GM21515 (cell line): ENCODE results near the gene CEBPG.

Experiments used
- ATAC-seq: cut with Tn5 transposase; IDR thresholded peaks from one replicate; pipeline ENCODE4 v1.9.1; 2021; ENCODE audit not compliant: unreplicated experiment

Gene CEBPG

DNA sequence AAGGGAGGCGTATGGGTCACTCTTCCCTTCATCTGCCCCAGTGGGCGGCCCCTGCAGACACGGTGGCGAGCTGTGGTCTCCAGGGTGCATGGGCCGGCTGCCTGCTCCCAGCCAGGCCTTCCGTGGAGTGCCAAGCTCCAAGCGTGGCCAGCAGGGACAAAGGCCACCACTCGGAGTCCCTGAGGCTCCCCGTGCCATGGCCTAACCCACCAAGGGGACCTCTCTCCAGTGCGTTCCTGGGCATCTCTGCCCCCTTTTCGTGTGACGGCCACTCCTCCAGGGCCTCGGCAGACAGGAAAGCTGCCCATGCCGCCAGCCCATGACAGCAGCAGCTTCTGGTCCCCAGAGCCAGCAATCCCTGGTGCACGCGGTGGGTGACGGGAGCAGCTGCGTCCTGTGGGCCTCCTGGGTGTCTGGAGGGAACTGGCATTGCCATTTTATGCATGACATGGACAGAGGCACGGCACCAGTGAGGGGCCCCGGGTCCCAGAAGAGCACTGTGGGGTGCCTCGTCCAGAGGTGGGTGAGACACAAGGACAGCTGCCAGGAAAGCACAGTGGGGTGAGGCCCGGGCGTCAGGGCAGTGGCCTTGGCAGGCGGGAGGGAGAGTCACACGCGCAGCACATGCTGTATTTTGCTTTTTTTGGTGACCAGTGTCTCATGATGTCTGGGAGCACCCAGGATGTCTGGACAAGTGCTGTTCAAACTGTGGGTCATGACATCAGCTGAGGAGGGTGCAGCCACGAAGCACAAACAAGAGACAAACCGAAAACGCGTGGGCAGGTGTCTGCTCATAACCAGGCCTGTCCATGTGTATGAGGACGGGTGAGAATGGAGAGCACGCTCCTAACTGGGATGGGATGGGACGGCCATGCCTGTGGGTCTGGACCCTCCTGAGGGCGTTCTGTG lies 32.3 kb downstream of the CEBPG start:
- no peak for ATAC-seq

GRCh38 chr19:33406521-33407139 lies 33.1 kb downstream of the CEBPG start:
- no peak for ATAC-seq

DNA sequence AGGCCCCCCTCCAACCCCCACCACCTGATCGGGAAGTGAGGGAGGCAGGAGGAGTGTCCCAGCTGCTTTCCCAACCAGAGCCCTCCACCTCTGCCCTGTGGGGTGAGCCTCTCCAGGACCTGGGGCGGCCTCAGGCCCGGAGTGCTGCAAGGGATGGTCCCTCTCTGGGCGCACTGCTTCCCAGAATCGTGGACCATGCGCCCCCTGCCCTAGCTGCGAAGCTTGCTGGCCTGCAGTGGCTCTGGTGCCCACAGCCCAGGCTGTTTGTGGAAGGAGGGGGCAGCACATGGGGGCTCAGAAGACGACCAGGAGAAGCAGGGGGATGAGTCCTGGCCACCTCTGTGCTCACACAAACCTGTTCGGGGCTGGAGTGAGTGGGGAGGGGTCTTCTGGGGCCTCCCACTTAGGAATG lies 33.6 kb downstream of the CEBPG start:
- ATAC-seq, result no peak

DNA sequence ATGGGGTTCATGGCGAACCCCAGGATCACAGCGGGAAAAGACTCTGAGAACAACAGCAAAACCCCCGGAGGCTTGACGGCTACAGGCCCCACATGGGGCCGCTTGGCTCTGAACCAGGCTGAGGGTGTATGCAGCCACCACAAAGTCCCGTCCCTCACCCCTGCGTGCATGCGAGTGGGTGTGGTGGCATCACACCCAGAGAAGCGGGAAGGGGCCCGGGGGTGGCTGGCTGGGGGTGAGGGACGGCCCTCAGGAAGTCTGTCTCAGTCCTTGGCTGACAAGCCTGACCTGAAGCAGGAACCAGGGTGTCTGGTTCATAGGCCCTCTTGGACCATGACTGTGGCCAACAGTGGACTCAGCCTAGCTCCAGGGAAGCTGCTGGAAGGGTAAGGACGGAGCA lies 34.2 kb downstream of the CEBPG start:
- ATAC-seq, result no peak

GRCh38 chr19:33408116-33408515 lies 34.6 kb downstream of the CEBPG start:
- ATAC-seq, result no peak

DNA sequence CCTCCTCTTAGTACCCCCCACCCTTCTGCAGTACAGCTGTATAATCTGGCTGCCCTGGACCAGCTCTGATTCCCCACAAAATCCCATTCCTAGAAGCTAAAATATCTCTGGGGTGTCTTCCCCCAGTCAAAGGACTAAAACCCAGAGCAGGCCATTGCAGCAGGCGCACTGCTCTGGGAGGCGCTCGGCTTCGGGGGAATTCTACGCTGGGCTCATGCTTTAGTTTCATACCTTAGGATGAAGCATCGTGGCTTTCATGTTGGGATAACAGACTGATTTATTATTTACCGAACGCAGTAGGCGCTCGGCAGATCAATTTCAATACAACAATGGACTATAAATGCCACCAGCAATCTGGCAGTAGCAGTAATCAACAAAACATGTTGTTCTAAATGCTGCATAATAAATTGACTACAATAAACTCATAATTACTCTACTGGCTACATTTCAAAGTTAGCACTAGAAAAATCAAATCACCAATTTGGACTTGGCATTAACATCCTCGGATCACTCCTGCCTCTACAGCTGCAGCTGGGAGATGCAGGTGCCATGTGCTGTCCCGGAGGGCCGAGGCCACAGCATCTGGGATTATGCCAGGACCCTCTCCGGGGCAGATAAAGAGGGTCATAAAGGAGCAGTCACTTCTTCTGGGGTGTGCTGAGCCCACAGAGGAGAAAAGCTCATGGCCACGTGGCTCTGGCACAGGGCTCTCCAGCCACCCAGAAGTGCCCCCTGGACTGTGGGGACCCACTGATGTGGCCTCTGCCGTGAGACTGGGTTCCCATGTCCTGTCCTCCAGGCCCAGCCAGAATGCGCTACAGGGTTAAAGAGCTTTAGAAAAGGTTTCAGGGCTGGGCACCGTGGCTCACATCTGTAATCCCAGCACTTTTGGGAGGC lies 35.3 kb downstream of the CEBPG start:
- no peak for ATAC-seq

- ATAC-seq, result no peak
These were observed 36.6 kb downstream of the CEBPG start for GRCh38 chr19:33409906-33410685.

DNA sequence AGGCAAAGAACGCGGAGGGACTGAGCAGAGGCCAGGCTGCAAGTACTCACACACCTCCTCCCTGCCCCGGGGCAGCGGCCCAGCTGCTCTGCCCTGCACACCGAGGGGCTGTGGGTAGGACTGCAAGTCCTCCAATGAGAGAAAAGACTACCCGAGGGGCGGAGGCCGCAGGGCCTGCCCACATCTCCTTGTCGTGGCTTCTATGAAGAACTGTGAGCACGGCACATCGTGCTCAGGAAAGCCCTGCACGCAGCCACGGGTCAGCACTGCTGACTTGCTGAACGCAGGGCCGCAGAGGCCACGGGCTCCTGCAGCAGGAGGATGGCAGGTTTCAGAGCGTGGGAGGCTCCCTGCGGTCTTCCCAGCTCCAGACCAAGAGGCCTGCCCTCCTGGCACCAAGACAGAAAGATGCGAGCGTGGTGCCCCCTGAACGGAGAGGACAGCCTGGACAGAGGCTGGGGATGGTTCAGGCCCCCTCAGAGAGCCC lies 37.4 kb downstream of the CEBPG start:
- ATAC-seq, result no peak

GRCh38 chr19:33411621-33412180 lies 38.2 kb downstream of the CEBPG start:
- ATAC-seq, result no peak

DNA sequence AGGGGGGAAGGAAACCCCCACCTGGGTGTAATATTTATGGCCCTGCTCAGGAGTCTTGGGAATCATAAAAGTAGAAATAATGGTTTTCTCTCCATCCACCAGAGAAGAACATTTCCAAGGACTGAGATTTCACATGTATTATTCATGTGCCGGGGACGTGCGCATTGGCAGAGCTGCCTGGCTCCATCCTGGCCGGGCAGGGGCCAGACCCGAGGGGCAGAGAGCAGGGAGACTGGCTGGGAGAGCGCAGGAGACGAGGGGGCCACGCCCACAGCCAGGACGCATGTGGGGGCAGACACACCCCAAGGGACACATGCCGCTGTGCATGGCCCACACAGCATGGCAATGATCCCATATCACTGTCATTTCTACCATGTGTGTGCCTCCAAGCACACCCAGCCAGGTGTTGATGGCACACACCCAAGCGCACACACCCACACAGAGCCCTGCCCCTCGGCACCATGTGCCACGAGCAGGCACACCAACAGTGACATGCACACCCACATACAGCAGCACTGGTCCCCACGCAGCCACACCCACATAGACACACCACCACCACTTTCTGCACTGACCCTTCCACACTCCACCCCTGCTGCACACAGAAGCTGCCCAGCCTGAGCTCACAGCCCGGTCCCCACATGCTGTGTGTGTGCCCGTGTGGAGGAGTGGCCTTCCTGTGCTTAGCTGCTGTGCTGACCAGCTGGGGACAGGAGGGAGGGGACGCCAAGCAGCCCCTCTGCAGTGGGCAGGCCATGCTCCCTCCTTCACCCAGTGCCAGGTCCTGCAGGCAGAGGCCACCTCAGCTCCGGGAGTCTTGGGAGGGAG lies 39.3 kb downstream of the CEBPG start:
- no peak for ATAC-seq

GRCh38 chr19:33413426-33413725 lies 39.9 kb downstream of the CEBPG start:
- no peak for ATAC-seq

DNA sequence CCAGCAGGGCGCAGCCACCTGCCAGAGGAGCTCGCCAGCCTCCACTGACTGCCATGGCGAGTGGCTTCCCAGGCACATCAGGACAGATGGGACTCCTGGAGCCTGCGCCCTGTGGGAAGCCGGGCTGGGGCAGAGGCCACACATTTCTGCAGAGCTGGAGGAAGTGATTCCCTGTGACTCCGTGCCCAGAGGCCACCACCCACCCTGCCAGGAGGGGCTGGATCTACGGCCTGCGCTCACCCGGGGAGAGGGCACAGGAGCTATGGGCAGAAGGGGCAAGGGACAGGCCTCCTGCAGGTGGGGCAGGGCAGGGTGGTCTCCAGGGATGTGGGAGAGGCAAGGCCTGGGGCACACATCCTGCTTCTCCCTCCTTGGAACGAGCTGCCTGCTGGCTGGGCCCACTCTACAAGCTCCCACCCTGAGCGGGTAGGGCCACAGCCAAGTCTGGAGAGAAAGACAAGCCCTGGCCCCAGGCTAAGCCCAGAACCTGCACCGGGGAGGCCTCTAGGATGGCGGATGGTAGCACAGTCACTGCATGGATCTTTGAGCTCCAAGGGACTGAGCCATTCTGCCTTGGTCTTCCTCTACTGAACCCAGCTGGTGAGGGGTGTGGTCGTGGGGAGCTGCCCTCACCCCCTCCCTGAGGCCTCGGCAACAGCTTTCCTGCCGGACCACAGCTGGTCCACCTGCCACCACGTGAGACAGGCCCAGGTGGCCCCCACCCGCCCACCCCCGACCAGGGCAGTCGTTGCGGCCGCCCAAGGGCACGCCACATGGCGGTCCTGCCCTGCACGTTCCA lies 40.6 kb downstream of the CEBPG start:
- ATAC-seq, result no peak

- ATAC-seq, result no peak
These were observed 41.4 kb downstream of the CEBPG start for GRCh38 chr19:33414667-33415605.

GRCh38 chr19:33416307-33417215 lies 43.1 kb downstream of the CEBPG start:
- no peak for ATAC-seq

- no peak for ATAC-seq
These were observed 44.2 kb downstream of the CEBPG start for GRCh38 chr19:33417751-33418150.

DNA sequence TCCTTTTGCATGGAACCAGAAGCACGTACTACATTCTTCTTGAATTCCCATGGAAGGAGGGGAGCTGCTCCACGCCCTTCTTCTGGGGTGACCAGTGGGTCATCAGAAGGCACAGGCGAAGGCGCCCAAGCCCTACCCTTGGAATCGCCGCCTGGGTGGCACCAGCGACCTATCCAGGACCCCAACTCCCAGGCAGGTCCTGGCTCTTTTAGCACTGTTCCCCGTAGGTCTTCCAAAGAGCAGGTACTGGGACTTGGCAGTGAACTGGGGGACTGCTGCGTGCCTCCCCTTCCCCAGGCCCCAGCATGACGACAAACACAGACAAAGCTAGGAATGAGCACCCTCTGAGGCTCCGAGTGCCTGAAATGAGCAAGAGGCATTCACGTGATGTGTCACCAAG lies 45.0 kb downstream of the CEBPG start:
- ATAC-seq, result no peak
